ENCODE measurements around the gene LINC01488.

LINC01488 gene

GRCh38 chr11:69482322-69482721 lies 859 bp downstream of the LINC01488 start:
- DNase-seq, result no peak

- DNase-seq, result no peak
Observed at GRCh38 chr11:69483170-69483569, 1.7 kb downstream of the LINC01488 start.

- no peak for DNase-seq
Observed at GRCh38 chr11:69483691-69484426, 2.4 kb downstream of the LINC01488 start.

GRCh38 chr11:69484427-69485259 lies 3.2 kb downstream of the LINC01488 start:
- no peak for DNase-seq

GRCh38 chr11:69485337-69486041 lies 4.0 kb downstream of the LINC01488 start:
- DNase-seq, result no peak

GRCh38 chr11:69486056-69486772 lies 4.8 kb downstream of the LINC01488 start:
- no peak for DNase-seq

GRCh38 chr11:69486773-69487291 lies 5.4 kb downstream of the LINC01488 start:
- DNase-seq, result no peak

GRCh38 chr11:69487391-69487790 lies 5.9 kb downstream of the LINC01488 start:
- no peak for DNase-seq

- DNase-seq, result no peak
Observed at GRCh38 chr11:69487849-69488542, 6.5 kb downstream of the LINC01488 start.

- no peak for DNase-seq
Observed at GRCh38 chr11:69488543-69488940, 7.1 kb downstream of the LINC01488 start.

GRCh38 chr11:69489031-69489745 lies 7.7 kb downstream of the LINC01488 start:
- DNase-seq, result no peak

GRCh38 chr11:69489746-69490365 lies 8.4 kb downstream of the LINC01488 start:
- no peak for DNase-seq

- no peak for DNase-seq
Observed at GRCh38 chr11:69490516-69490915, 9.1 kb downstream of the LINC01488 start.

GRCh38 chr11:69491071-69492031 lies 9.9 kb downstream of the LINC01488 start:
- DNase-seq, result no peak

- DNase-seq, result no peak
Observed at GRCh38 chr11:69492201-69492991, 10.9 kb downstream of the LINC01488 start.

GRCh38 chr11:69493931-69494821 lies 12.7 kb downstream of the LINC01488 start:
- DNase-seq, result no peak

GRCh38 chr11:69494851-69495250 lies 13.4 kb downstream of the LINC01488 start:
- no peak for DNase-seq
